HCT116 (cell line): Measurements from ENCODE around the gene CUX1. TPM values are rescaled to one million over a fixed set of nuclear protein-coding genes. Genes with fewer than 3 reads are reported as not detected.

Experiments
- ATAC-seq: fragments of 200-7000 bp; cut with Tn5 transposase; 2 replicates; pipeline ENCODE4 v1.9.1; 2020; ENCODE audit warnings: mild to moderate bottlenecking, moderate library complexity
- BruUV-seq: library from RNA; stranded (reverse); fragments of 400-500 nt; replicated peaks from 2 replicates; lab custom pipeline; 2021; lab: Mats Ljungman, UMichigan
- CTCF ChIA-PET: fragments of 300-600 bp; sonication (Branson Sonifier 250); formaldehyde crosslinking; loops from one replicate; lab custom pipeline; 2021; ENCODE audit warnings: antibody characterized with exemption; lab: Charles Lee
- POLR2A ChIA-PET: fragments of 300-600, 350-600 bp; sonication (Branson Sonifier 250); formaldehyde crosslinking; loops from one replicate; lab custom pipeline; 2021; ENCODE audit warnings: antibody characterized with exemption; lab: Charles Lee
- RAD21 ChIA-PET, 2 experiments: fragments of 300-600 bp; sonication (Branson Sonifier 250); formaldehyde crosslinking; loops; one replicate each; lab custom pipeline; 2023; ENCODE audit warnings: low total read pairs in 2 of 2; ENCODE audit not compliant: uncharacterized antibody in 2 of 2, unreplicated experiment in 2 of 2, low non-redundant PET in 1 of 2; lab: Charles Lee
- DNase-seq: peaks from one replicate; pipeline ENCODE4 v3.0.0-alpha.2; 2010; ENCODE audit warnings: low read depth, low spot score
- H2AFZ ChIP-seq: fragments of 200-600 bp; shearing (Covaris generic), sonication (generic); 2 replicates; pipeline ENCODE4 v1.6.1; 2017; ENCODE audit warnings: low read depth, mixed run types, mixed read lengths, antibody characterized with exemption, low read length; ENCODE audit not compliant: poor library complexity, severe bottlenecking
- H3K27ac ChIP-seq: 2 replicates; pipeline ENCODE4 v1.5.1; 2012; ENCODE audit warnings: low read depth, low read length
- H3K27me3 ChIP-seq: fragments of 200-600 bp; sonication (generic); 2 replicates; pipeline ENCODE4 v1.6.1; 2016; ENCODE audit warnings: mixed run types, low read length, mixed read lengths; ENCODE audit not compliant: insufficient read depth
- H3K36me3 ChIP-seq, 2 experiments: fragments of 200-500 bp in 1 of 2; fragments of 200-600 bp in 1 of 2; sonication (Bioruptor generic) in 1 of 2; sonication (generic) in 1 of 2; 2 replicates each; pipeline versions ENCODE4 v1.5.1 to v1.6.1; 2014 to 2016; ENCODE audit warnings: low read length in 2 of 2, inconsistent platforms in 1 of 2, mixed read lengths in 1 of 2, mixed run types in 1 of 2; ENCODE audit not compliant: insufficient read depth in 2 of 2, control insufficient read depth in 1 of 2
- H3K4me1 ChIP-seq, 2 experiments: fragments of 200-600 bp in 1 of 2; sonication (generic) in 1 of 2; 2 replicates each; pipeline versions ENCODE4 v1.5.1 to v1.6.1; 2012 to 2017; ENCODE audit warnings: low read length in 2 of 2, inconsistent platforms in 1 of 2, mild to moderate bottlenecking in 1 of 2, mixed read lengths in 1 of 2, mixed run types in 1 of 2, moderate library complexity in 1 of 2; ENCODE audit not compliant: insufficient read depth in 2 of 2, control insufficient read depth in 1 of 2
- H3K4me2 ChIP-seq: fragments of 200-600 bp; sonication (generic); 2 replicates; pipeline ENCODE4 v1.6.1; 2017; ENCODE audit warnings: mixed run types, low read length, mixed read lengths
- H3K4me3 ChIP-seq, 2 experiments: fragments of 200-600 bp in 1 of 2; sonication (generic) in 1 of 2; replicated peaks in 1 of 2; 2 replicates each; pipeline ENCODE4 v1.5.1; 2011 to 2016; ENCODE audit warnings: low read length in 2 of 2, control low read depth in 1 of 2, low read depth in 1 of 2, mild to moderate bottlenecking in 1 of 2, mixed read lengths in 1 of 2, mixed run types in 1 of 2
- H3K79me2 ChIP-seq: fragments of 200-600 bp; sonication (generic); 2 replicates; pipeline ENCODE4 v1.6.1; 2017; ENCODE audit warnings: mild to moderate bottlenecking, mixed run types, low read length, moderate library complexity, mixed read lengths; ENCODE audit not compliant: insufficient read depth
- H3K9ac ChIP-seq: fragments of 200-600 bp; sonication (generic); 2 replicates; pipeline ENCODE4 v1.6.1; 2016; ENCODE audit warnings: low read length, mixed read lengths
- H3K9me2 ChIP-seq: fragments of 200-600 bp; sonication (generic), shearing (Covaris generic); 2 replicates; pipeline ENCODE4 v1.6.1; 2017; ENCODE audit warnings: mixed run types, mild to moderate bottlenecking, moderate library complexity; ENCODE audit not compliant: insufficient read depth
- H3K9me3 ChIP-seq, 2 experiments: fragments of 200-500 bp in 1 of 2; fragments of 200-600 bp in 1 of 2; sonication (Bioruptor generic) in 1 of 2; sonication (generic) in 1 of 2; 2 replicates each; pipeline ENCODE4 v1.6.1; 2014 to 2017; ENCODE audit warnings: low read length in 2 of 2, mixed read lengths in 2 of 2, inconsistent platforms in 1 of 2, low read depth in 1 of 2, mild to moderate bottlenecking in 1 of 2, mixed run types in 1 of 2, moderate library complexity in 1 of 2; ENCODE audit not compliant: control insufficient read depth in 1 of 2, insufficient read depth in 1 of 2
- H4K20me1 ChIP-seq: fragments of 200-600 bp; sonication (generic), shearing (Covaris generic); 2 replicates; pipeline ENCODE4 v1.6.1; 2017; ENCODE audit warnings: mixed run types, mild to moderate bottlenecking, moderate library complexity; ENCODE audit not compliant: insufficient read depth
- CBX3 ChIP-seq: IDR thresholded peaks from 2 replicates; pipeline ENCODE4 v1.6.1; 2012; ENCODE audit warnings: low read depth
- CEBPB ChIP-seq: IDR thresholded peaks from 2 replicates; pipeline ENCODE4 v1.6.1; 2012; ENCODE audit warnings: low read depth
- EGR1 ChIP-seq: IDR thresholded peaks from 2 replicates; pipeline ENCODE4 v1.6.1; 2012; ENCODE audit warnings: low read depth
- ELF1 ChIP-seq: IDR thresholded peaks from 2 replicates; pipeline ENCODE4 v1.6.1; 2012; ENCODE audit warnings: low read depth, borderline replicate concordance
- EZH2phosphoT487 ChIP-seq: fragments of 200-600 bp; IDR thresholded peaks from 2 replicates; pipeline ENCODE4 v1.6.1; 2018; ENCODE audit warnings: antibody characterized with exemption, borderline replicate concordance
- FOSL1 ChIP-seq: IDR thresholded peaks from 2 replicates; pipeline ENCODE4 v1.6.1; 2012; ENCODE audit warnings: low read depth
- JUND ChIP-seq: IDR thresholded peaks from 2 replicates; pipeline ENCODE4 v1.6.1; 2012
- POLR2AphosphoS5 ChIP-seq: IDR thresholded peaks from 2 replicates; pipeline ENCODE4 v1.6.1; 2011; ENCODE audit warnings: mild to moderate bottlenecking, low read depth, low read length, moderate library complexity
- SIN3A ChIP-seq: IDR thresholded peaks from 2 replicates; pipeline ENCODE4 v1.6.1; 2012; ENCODE audit warnings: low read depth
- SP1 ChIP-seq: IDR thresholded peaks from 2 replicates; pipeline ENCODE4 v1.6.1; 2012; ENCODE audit warnings: low read depth
- SRF ChIP-seq: IDR thresholded peaks from 2 replicates; pipeline ENCODE4 v1.6.1; 2012; ENCODE audit warnings: low read depth
- ZNF274 ChIP-seq: fragments of 200-500 bp; sonication (Bioruptor generic); IDR thresholded peaks from 2 replicates; pipeline ENCODE4 v1.6.1; 2014; ENCODE audit warnings: mild to moderate bottlenecking, low read depth, low read length, inconsistent platforms
- intact Hi-C: fragments of 100-400 bp; cut with micrococcal nuclease; formaldehyde crosslinking; loops from 2 replicates; pipeline ENCODE4 v1.10.0; 2022
- total RNA-seq: library from RNA; stranded (reverse); gene quantifications from one replicate; pipeline ENCODE4 v1.2.1, GENCODE V29; 2021; ENCODE audit not compliant: unreplicated experiment
- TF ChIP-seq, protein P1 (sequence below): IDR thresholded peaks from 2 replicates; pipeline ENCODE4 v1.6.1; 2012; ENCODE audit warnings: low read depth
- TF ChIP-seq, protein P2 (sequence below): IDR thresholded peaks from 2 replicates; pipeline ENCODE4 v1.6.1; 2011; ENCODE audit warnings: mild to moderate bottlenecking, low read length, moderate library complexity; ENCODE audit not compliant: insufficient replicate concordance; ENCODE audit errors: extremely low read depth
- TF ChIP-seq, protein P3 (sequence below): IDR thresholded peaks from 2 replicates; pipeline ENCODE4 v1.6.1; 2012

Gene CUX1
- total RNA-seq, 1 experiment from 2014 or later, result 68.9 TPM

DNA sequence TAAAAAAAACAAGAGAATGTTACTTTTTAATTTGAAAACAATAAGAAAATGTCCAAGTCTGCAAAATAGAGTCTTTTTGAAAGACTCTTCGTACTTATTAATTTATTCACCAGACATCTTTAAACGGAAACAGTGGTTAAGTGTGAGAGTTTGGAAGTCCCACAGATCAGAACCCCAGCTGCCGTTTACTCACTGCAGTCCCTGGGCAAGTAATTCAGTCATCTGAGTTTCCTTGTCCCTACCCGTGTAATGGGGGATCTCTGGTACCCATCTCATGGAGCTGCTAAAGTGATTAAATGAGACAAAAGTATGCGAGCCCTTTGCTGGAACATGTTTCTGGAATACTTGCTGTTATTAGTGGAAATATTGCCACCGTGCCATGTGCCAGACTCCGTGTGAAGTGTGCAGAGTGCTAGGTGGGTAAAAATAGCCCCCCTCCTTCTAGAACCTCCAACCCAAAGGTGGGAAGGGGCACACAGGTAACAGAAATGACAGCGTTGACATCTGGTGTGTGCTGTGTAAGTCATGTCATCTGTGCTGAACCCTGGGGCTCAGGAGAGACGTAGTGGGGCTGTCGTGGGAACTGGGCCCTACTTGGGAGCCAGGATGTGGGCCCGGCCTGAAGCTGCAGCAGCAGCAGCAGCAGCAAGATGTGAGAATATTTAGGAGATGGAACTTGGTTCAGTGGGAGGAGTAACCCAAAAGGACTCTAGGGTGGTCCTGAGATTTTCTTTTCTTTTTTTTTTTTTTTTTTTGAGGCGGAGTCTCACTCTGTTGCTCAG lies 140.5 kb downstream of the CUX1 start:
- no peak for DNase-seq
- ChIA-PET RAD21 (no interaction called here), CTCF (no interaction called here), POLR2A (no interaction called here)
- BruUV-seq, result no TSS peak
- Histone ChIP-seq H3K79me2 (peaks cover 51% of the 10 kb centered on the region), H3K9ac (no peak overlapping the region), H3K4me2 (no peak overlapping the region), H3K27ac (no peak overlapping the region), H3K9me3 (no peaks in the 10 kb centered on the region), H3K4me1 (peaks cover 34 to 61% of the 10 kb centered on the region in 2 experiments), H4K20me1 (no peaks in the 10 kb centered on the region), H3K9me2 (no peaks in the 10 kb centered on the region), H3K27me3 (no peaks in the 10 kb centered on the region), H3K36me3 (no peaks in the 10 kb centered on the region), H2AFZ (no peak overlapping the region), H3K4me3 (no peak overlapping the region)
- TF ChIP-seq FOSL1 (no peak), JUND (no peak), CEBPB (no peak), CBX3 (no peak), ZNF274 (no peak), EZH2phosphoT487 (no peak), POLR2AphosphoS5 (no peak), ELF1 (no peak), SP1 (no peak), SRF (no peak), SIN3A (no peak), EGR1 (no peak)
- TF ChIP-seq, protein P1, sequence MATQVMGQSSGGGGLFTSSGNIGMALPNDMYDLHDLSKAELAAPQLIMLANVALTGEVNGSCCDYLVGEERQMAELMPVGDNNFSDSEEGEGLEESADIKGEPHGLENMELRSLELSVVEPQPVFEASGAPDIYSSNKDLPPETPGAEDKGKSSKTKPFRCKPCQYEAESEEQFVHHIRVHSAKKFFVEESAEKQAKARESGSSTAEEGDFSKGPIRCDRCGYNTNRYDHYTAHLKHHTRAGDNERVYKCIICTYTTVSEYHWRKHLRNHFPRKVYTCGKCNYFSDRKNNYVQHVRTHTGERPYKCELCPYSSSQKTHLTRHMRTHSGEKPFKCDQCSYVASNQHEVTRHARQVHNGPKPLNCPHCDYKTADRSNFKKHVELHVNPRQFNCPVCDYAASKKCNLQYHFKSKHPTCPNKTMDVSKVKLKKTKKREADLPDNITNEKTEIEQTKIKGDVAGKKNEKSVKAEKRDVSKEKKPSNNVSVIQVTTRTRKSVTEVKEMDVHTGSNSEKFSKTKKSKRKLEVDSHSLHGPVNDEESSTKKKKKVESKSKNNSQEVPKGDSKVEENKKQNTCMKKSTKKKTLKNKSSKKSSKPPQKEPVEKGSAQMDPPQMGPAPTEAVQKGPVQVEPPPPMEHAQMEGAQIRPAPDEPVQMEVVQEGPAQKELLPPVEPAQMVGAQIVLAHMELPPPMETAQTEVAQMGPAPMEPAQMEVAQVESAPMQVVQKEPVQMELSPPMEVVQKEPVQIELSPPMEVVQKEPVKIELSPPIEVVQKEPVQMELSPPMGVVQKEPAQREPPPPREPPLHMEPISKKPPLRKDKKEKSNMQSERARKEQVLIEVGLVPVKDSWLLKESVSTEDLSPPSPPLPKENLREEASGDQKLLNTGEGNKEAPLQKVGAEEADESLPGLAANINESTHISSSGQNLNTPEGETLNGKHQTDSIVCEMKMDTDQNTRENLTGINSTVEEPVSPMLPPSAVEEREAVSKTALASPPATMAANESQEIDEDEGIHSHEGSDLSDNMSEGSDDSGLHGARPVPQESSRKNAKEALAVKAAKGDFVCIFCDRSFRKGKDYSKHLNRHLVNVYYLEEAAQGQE, result no peak
- TF ChIP-seq, protein P2, sequence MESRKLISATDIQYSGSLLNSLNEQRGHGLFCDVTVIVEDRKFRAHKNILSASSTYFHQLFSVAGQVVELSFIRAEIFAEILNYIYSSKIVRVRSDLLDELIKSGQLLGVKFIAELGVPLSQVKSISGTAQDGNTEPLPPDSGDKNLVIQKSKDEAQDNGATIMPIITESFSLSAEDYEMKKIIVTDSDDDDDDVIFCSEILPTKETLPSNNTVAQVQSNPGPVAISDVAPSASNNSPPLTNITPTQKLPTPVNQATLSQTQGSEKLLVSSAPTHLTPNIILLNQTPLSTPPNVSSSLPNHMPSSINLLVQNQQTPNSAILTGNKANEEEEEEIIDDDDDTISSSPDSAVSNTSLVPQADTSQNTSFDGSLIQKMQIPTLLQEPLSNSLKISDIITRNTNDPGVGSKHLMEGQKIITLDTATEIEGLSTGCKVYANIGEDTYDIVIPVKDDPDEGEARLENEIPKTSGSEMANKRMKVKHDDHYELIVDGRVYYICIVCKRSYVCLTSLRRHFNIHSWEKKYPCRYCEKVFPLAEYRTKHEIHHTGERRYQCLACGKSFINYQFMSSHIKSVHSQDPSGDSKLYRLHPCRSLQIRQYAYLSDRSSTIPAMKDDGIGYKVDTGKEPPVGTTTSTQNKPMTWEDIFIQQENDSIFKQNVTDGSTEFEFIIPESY, result no peak
- TF ChIP-seq, protein P3, sequence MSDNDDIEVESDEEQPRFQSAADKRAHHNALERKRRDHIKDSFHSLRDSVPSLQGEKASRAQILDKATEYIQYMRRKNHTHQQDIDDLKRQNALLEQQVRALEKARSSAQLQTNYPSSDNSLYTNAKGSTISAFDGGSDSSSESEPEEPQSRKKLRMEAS, result no peak
- intact Hi-C loops, result no loop called here
- no peak for ATAC-seq
